K562 (cell line): ENCODE measurements around the gene DGKE. TPM values are rescaled to one million over a fixed set of nuclear protein-coding genes. Genes with fewer than 3 reads are reported as not detected.

Experiments
- ATAC-seq: fragments of 200-7000 bp; cut with Tn5 transposase; 3 replicates; pipeline ENCODE4 v1.9.1; 2020; ENCODE audit warnings: moderate library complexity
- BruUV-seq: library from RNA; stranded (reverse); fragments of 400-500 nt; replicated peaks from 2 replicates; lab custom pipeline; 2021; lab: Mats Ljungman, UMichigan
- CTCF ChIA-PET: fragments of 300-600 bp; formaldehyde crosslinking; extraction: SDS; loops from one replicate; lab custom pipeline; 2021; ENCODE audit warnings: low intra/inter-chr PET ratio; lab: Yijun Ruan, JAX
- POLR2A ChIA-PET: fragments of 300-600, 350-650 bp; sonication (Branson Sonifier 250); formaldehyde crosslinking; extraction: SDS; loops from one replicate; lab custom pipeline; 2021; ENCODE audit warnings: antibody characterized with exemption, inconsistent platforms; lab: Yijun Ruan, JAX
- DNase-seq, 4 experiments: peaks; one replicate each; pipeline versions ENCODE4 v3.0.0 to v3.0.0-alpha.2; 2011 to 2018; ENCODE audit warnings: low spot score in 3 of 4, mixed read lengths in 3 of 4; ENCODE audit errors: extremely low read depth in 1 of 4
- FAIRE-seq: peaks from 2 replicates; lab custom pipeline; 2011; peaks lifted over from hg19 to GRCh38; lab: Jason Lieb, UNC
- H2AFZ ChIP-seq: 2 replicates; pipeline ENCODE4 v1.6.0; 2011; ENCODE audit warnings: low read depth, low read length, control low read depth, inconsistent platforms
- H3K27ac ChIP-seq: fragments of 200-600 bp; 3 replicates; pipeline ENCODE4 v1.8.0; 2011; ENCODE audit warnings: low read depth, mild to moderate bottlenecking, control low read depth, inconsistent platforms, low read length, moderate library complexity, mixed read lengths; ENCODE audit errors: extremely low read depth
- H3K27me3 ChIP-seq, 2 experiments: fragments of 300-600 bp in 1 of 2; 2 replicates in 1 of 2; 3 replicates in 1 of 2; pipeline versions ENCODE4 v1.6.0 to v1.8.0; 2011; ENCODE audit warnings: inconsistent platforms in 2 of 2, low read length in 2 of 2, mild to moderate bottlenecking in 1 of 2, mixed read lengths in 1 of 2, moderate library complexity in 1 of 2; ENCODE audit not compliant: control insufficient read depth in 2 of 2, insufficient read depth in 2 of 2
- H3K36me3 ChIP-seq: fragments of 300-600 bp; 3 replicates; pipeline ENCODE4 v1.8.0; 2011; ENCODE audit warnings: mild to moderate bottlenecking, low read length, inconsistent platforms; ENCODE audit not compliant: control insufficient read depth, insufficient read depth
- H3K4me1 ChIP-seq, 2 experiments: fragments of 200-600 bp in 1 of 2; replicated peaks in 1 of 2; 2 replicates in 1 of 2; 3 replicates in 1 of 2; pipeline versions ENCODE4 v1.5.1 to v1.8.0; 2011; ENCODE audit warnings: inconsistent platforms in 2 of 2, low read length in 2 of 2, mild to moderate bottlenecking in 1 of 2, mixed read lengths in 1 of 2, moderate library complexity in 1 of 2; ENCODE audit not compliant: control insufficient read depth in 2 of 2, insufficient read depth in 2 of 2
- H3K4me2 ChIP-seq: 2 replicates; pipeline ENCODE4 v1.6.1; 2011; ENCODE audit warnings: low read length, control low read depth, inconsistent platforms, mixed read lengths; ENCODE audit not compliant: insufficient read depth
- H3K4me3 ChIP-seq: fragments of 200-600 bp; sonication (generic), shearing (Covaris generic); 2 replicates; pipeline ENCODE4 v1.5.1; 2016; ENCODE audit warnings: control low read depth, inconsistent platforms
- H3K79me2 ChIP-seq: fragments of 200-600 bp; 3 replicates; pipeline ENCODE4 v1.8.0; 2011; ENCODE audit warnings: low read length, inconsistent platforms; ENCODE audit not compliant: control insufficient read depth, insufficient read depth
- H3K9ac ChIP-seq, 2 experiments: 2 replicates each; pipeline versions ENCODE4 v1.6.0 to v1.6.1; 2011; ENCODE audit warnings: low read depth in 2 of 2, low read length in 2 of 2, control low read depth in 1 of 2, inconsistent platforms in 1 of 2, mild to moderate bottlenecking in 1 of 2, mixed read lengths in 1 of 2; ENCODE audit not compliant: insufficient read depth in 1 of 2
- H3K9me1 ChIP-seq: one replicate; pipeline ENCODE4 v1.6.0; 2011; ENCODE audit warnings: inconsistent platforms, mild to moderate bottlenecking, low read length, moderate library complexity; ENCODE audit not compliant: control insufficient read depth, insufficient read depth
- H3K9me3 ChIP-seq: replicated peaks from 2 replicates; pipeline ENCODE4 v1.5.1; 2011; ENCODE audit warnings: low read depth, low read length, inconsistent platforms; ENCODE audit not compliant: control insufficient read depth, insufficient read depth
- H4K20me1 ChIP-seq: replicated peaks from 2 replicates; pipeline ENCODE4 v1.6.1; 2011; ENCODE audit warnings: low read length, inconsistent platforms, mixed read lengths; ENCODE audit not compliant: control insufficient read depth, insufficient read depth
- ARHGAP35 ChIP-seq: fragments of 450-650 bp; IDR thresholded peaks from 2 replicates; pipeline ENCODE4 v1.6.1; 2018; ENCODE audit not compliant: partially characterized antibody
- BRF1 ChIP-seq: IDR thresholded peaks from 3 replicates; pipeline ENCODE4 v1.6.1; 2011; ENCODE audit warnings: borderline replicate concordance, mild to moderate bottlenecking; ENCODE audit not compliant: insufficient read length; ENCODE audit errors: extremely low read depth
- COPS2 ChIP-seq: fragments of 450-650 bp; conservative IDR thresholded peaks from 2 replicates; pipeline ENCODE4 v1.6.1; 2016; ENCODE audit warnings: mild to moderate bottlenecking, moderate library complexity
- E2F3 ChIP-seq: fragments of 250-450 bp; sonication (Bioruptor Pico); IDR thresholded peaks from 2 replicates; pipeline ENCODE4 v1.4.0; 2020; ENCODE audit warnings: mild to moderate bottlenecking
- ELF1 ChIP-seq: fragments of 200-800 bp; sonication (Bioruptor generic); IDR thresholded peaks from 2 replicates; pipeline ENCODE4 v1.6.1; 2016; ENCODE audit warnings: missing genetic modification characterization, missing compliant biosample characterization
- FOXA3 ChIP-seq, 2 experiments: fragments of 450-650 bp in 1 of 2; sonication (generic) in 1 of 2; formaldehyde crosslinking; IDR thresholded peaks in 1 of 2; conservative IDR thresholded peaks in 1 of 2; 2 replicates each; pipeline versions ENCODE4 v1.4.0 to v1.8.0; 2020 to 2022; ENCODE audit warnings: mild to moderate bottlenecking in 2 of 2, missing genetic modification reagents in 1 of 2
- MECOM ChIP-seq: fragments of 250-450 bp; sonication (Bioruptor Pico); IDR thresholded peaks from 2 replicates; pipeline ENCODE4 v1.8.0; 2022; ENCODE audit warnings: inconsistent platforms
- POLR2AphosphoS2 ChIP-seq: IDR thresholded peaks from 2 replicates; pipeline ENCODE4 v1.6.1; 2012; ENCODE audit warnings: low read length, improper control_type of control experiment
- RBM14 ChIP-seq: fragments of 200-400 bp; formaldehyde crosslinking; IDR thresholded peaks from 2 replicates; pipeline ENCODE4 v1.6.1; 2018; ENCODE audit warnings: low read depth, mild to moderate bottlenecking, low read length, moderate library complexity, borderline replicate concordance; ENCODE audit not compliant: insufficient read depth
- SMAD3 ChIP-seq: fragments of 450-650 bp; formaldehyde crosslinking; conservative IDR thresholded peaks from 2 replicates; pipeline ENCODE4 v1.4.0; 2020; ENCODE audit warnings: mild to moderate bottlenecking
- WGBS: fragments of 100-300 bp; shearing (Covaris generic); methylation state at CpG from one replicate; pipeline ENCODE4 v1.1.6; 2016; ENCODE audit warnings: low coverage, mixed read lengths; ENCODE audit not compliant: insufficient coverage; ENCODE audit errors: missing lambda C conversion rate; 5-methylcytosine and 5-hydroxymethylcytosine counted together
- in situ Hi-C: fragments of 300-500 bp; cut with MboI; formaldehyde crosslinking; loops from 4 replicates; pipeline ENCODE4 v1.15.0; 2018; ENCODE audit warnings: inconsistent platforms, mixed read lengths
- intact Hi-C: fragments of 100-400 bp; cut with micrococcal nuclease; formaldehyde crosslinking; loops from 2 replicates; pipeline ENCODE4 v1.14.2; 2022
- polyA plus RNA-seq, 8 experiments: library from polyadenylated mRNA; depleted of rRNA in 4 of 8; stranded (reverse) in 5 of 8; unstranded in 3 of 8; fragments of >200 nt; fragmentation: Nextera tagmentation in 2 of 8; fragmentation: Illumina TruSeq in 1 of 8; extraction: Ambion mirVana in 2 of 8; extraction: Trizol in 1 of 8; gene quantifications; 2 replicates each; pipeline versions ENCODE4 v1.2.1 to v1.2.3, GENCODE V29; 2011 to 2014; ENCODE audit warnings: inconsistent platforms in 1 of 8, missing spikeins in 1 of 8
- total RNA-seq, 7 experiments: library from RNA; depleted of rRNA in 6 of 7; stranded (reverse); fragments of >200 nt in 6 of 7; fragmentation: Illumina TruSeq in 2 of 7; extraction: Trizol in 2 of 7; gene quantifications; 2 replicates each; pipeline versions ENCODE4 v1.2.1 to v1.2.3, GENCODE V29; 2011 to 2021; ENCODE audit warnings: low replicate concordance in 1 of 7

Gene DGKE
- total and polyA plus RNA-seq, 9 of the 15 experiments (the other 6 are each of a cell fraction or from before 2014, with no cell fraction given): 1.3 to 9.9 (median 5.9) TPM

- Histone ChIP-seq H3K27me3 (no peaks in the 10 kb centered on the region), H3K4me3 (no peak overlapping the region), H3K27ac (no peak overlapping the region), H3K4me1 (no peaks in the 10 kb centered on the region), H3K36me3 (peaks cover 34% of the 10 kb centered on the region), H2AFZ (no peak overlapping the region), H4K20me1 (no peaks in the 10 kb centered on the region), H3K9ac (no peak overlapping the region), H3K79me2 (no peaks in the 10 kb centered on the region), H3K4me2 (no peak overlapping the region), H3K9me1 (no peaks in the 10 kb centered on the region), H3K9me3 (no peaks in the 10 kb centered on the region)
- BruUV-seq: no TSS peak
- intact Hi-C loops: no loop called here
- no peak for FAIRE-seq
- ATAC-seq: no peak
- WGBS: 59% methylated on average over 2 of the region's 2 CpGs
- ChIA-PET CTCF (no interaction called here), POLR2A (interaction anchor here (0.6 to 1.4 kb wide), 4 partner anchors 9 to 1375 kb away, joined by 3 to 5 read pairs (median 3); no protein-coding TSS in a partner anchor)
- TF ChIP-seq MECOM (CRISPR knock-in tag) (no peak), BRF1 (no peak), FOXA3 (CRISPR knock-in tag; conservative IDR thresholded peaks at IDR 0.05 in 1 of 2, IDR thresholded peaks at IDR 0.05 in 1 of 2) (no peak), POLR2AphosphoS2 (no peak), COPS2 (no peak), ARHGAP35 (no peak), RBM14 (no peak), SMAD3 (no peak), ELF1 (tag) (no peak), E2F3 (CRISPR knock-in tag) (no peak)
- in situ Hi-C loops: no loop called here
- no peak for DNase-seq
Observed at GRCh38 chr17:56886288-56886731, 52.4 kb downstream of the DGKE start.
